H1 (cell line): ENCODE results near the gene SLC4A8. TPM values are rescaled to one million over a fixed set of nuclear protein-coding genes. Genes with fewer than 3 reads are reported as not detected.

Source experiments
- CTCF ChIA-PET: fragments of 300-600 bp; sonication (Branson Sonifier 250); formaldehyde crosslinking; loops from one replicate; lab custom pipeline; 2021; ENCODE audit not compliant: partially characterized antibody; lab: Charles Lee
- POLR2A ChIA-PET: fragments of 300-600 bp; sonication (Branson Sonifier 250); formaldehyde crosslinking; loops from one replicate; lab custom pipeline; 2021; ENCODE audit warnings: inconsistent platforms; ENCODE audit not compliant: partially characterized antibody; lab: Charles Lee
- DNase-seq, 2 experiments: peaks; one replicate each; pipeline versions ENCODE4 v3.0.0 to v3.0.0-alpha.2; 2010 to 2022; ENCODE audit warnings: low spot score in 2 of 2, low read depth in 1 of 2, mixed read lengths in 1 of 2
- FAIRE-seq: peaks from 2 replicates; lab custom pipeline; 2011; peaks lifted over from hg19 to GRCh38; lab: Jason Lieb, UNC
- H2AFZ ChIP-seq: 2 replicates; pipeline ENCODE4 v1.8.1; 2012; ENCODE audit warnings: low read length, inconsistent platforms
- H2AK5ac ChIP-seq: 2 replicates; pipeline ENCODE4 v1.6.1; 2013; ENCODE audit warnings: low read depth, low read length
- H2BK120ac ChIP-seq: replicated peaks from 2 replicates; pipeline ENCODE3; 2013; ENCODE audit warnings: low read depth, low read length, inconsistent platforms
- H2BK12ac ChIP-seq: 2 replicates; pipeline ENCODE4 v1.6.1; 2013; ENCODE audit warnings: low read depth, low read length
- H2BK15ac ChIP-seq: 2 replicates; pipeline ENCODE4 v1.6.1; 2013; ENCODE audit warnings: low read length
- H2BK20ac ChIP-seq: 2 replicates; pipeline ENCODE4 v1.6.1; 2013; ENCODE audit warnings: low read length
- H2BK5ac ChIP-seq: 2 replicates; pipeline ENCODE4 v1.6.1; 2013; ENCODE audit warnings: low read depth, low read length
- H3K14ac ChIP-seq: 2 replicates; pipeline ENCODE4 v1.6.1; 2013; ENCODE audit warnings: inconsistent platforms; ENCODE audit not compliant: insufficient read length
- H3K18ac ChIP-seq: 2 replicates; pipeline ENCODE4 v1.6.1; 2013; ENCODE audit warnings: low read length; ENCODE audit errors: extremely low read depth
- H3K23ac ChIP-seq: 2 replicates; pipeline ENCODE4 v1.6.1; 2013; ENCODE audit warnings: inconsistent platforms; ENCODE audit not compliant: insufficient read length
- H3K23me2 ChIP-seq: 2 replicates; pipeline ENCODE4 v1.6.1; 2013; ENCODE audit warnings: low read depth, low read length
- H3K27ac ChIP-seq: 2 replicates; pipeline ENCODE4 v1.6.1; 2011; ENCODE audit warnings: low read depth, low read length, inconsistent platforms
- H3K27me3 ChIP-seq, 4 experiments: replicated peaks in 1 of 4; 1 replicate in 1 of 4; 2 replicates in 3 of 4; pipeline versions ENCODE4 v1.6.1 to v1.8.1; 2011 to 2013; ENCODE audit warnings: low read length in 3 of 4, mild to moderate bottlenecking in 3 of 4, inconsistent platforms in 2 of 4, mixed read lengths in 2 of 4, moderate library complexity in 1 of 4; ENCODE audit not compliant: control insufficient read depth in 3 of 4, insufficient read depth in 3 of 4; ENCODE audit errors: extremely low read depth in 1 of 4
- H3K36me3 ChIP-seq, 4 experiments: 2 replicates each; pipeline versions ENCODE4 v1.6.1 to v1.8.1; 2011 to 2013; ENCODE audit warnings: mild to moderate bottlenecking in 4 of 4, low read length in 3 of 4, moderate library complexity in 2 of 4, control low read depth in 1 of 4, inconsistent platforms in 1 of 4; ENCODE audit not compliant: insufficient read depth in 4 of 4, control insufficient read depth in 2 of 4
- H3K4ac ChIP-seq: replicated peaks from 2 replicates; pipeline ENCODE3; 2013; ENCODE audit warnings: low read length, low read depth, mixed read lengths, inconsistent platforms; ENCODE audit not compliant: insufficient read length
- H3K4me1 ChIP-seq, 4 experiments: replicated peaks in 1 of 4; 1 replicate in 1 of 4; 2 replicates in 3 of 4; pipeline versions ENCODE4 v1.6.1 to v1.8.1; 2011 to 2013; ENCODE audit warnings: low read length in 3 of 4, inconsistent platforms in 2 of 4, mixed read lengths in 1 of 4; ENCODE audit not compliant: insufficient read depth in 4 of 4, control insufficient read depth in 3 of 4
- H3K4me2 ChIP-seq, 2 experiments: 2 replicates each; pipeline versions ENCODE4 v1.6.1 to v1.8.1; 2011 to 2013; ENCODE audit warnings: low read depth in 2 of 2, low read length in 2 of 2, control low read depth in 1 of 2, inconsistent platforms in 1 of 2, mild to moderate bottlenecking in 1 of 2; ENCODE audit not compliant: insufficient read depth in 1 of 2
- H3K4me3 ChIP-seq, 4 experiments: fragments of 200-600, 300-600 bp in 1 of 4; sonication (generic), shearing (Covaris generic), sonication (Bioruptor Twin) in 1 of 4; 2 replicates each; pipeline versions ENCODE4 v1.5.1 to v1.8.1; 2011 to 2016; ENCODE audit warnings: low read length in 4 of 4, low read depth in 3 of 4, control low read depth in 2 of 4, inconsistent platforms in 2 of 4, mild to moderate bottlenecking in 2 of 4, mixed read lengths in 1 of 4, moderate library complexity in 1 of 4; ENCODE audit not compliant: insufficient read depth in 2 of 4; ENCODE audit errors: extremely low read depth in 1 of 4
- H3K56ac ChIP-seq: replicated peaks from 2 replicates; pipeline ENCODE3; 2013; ENCODE audit warnings: low read depth, mild to moderate bottlenecking, mixed read lengths, low read length, inconsistent platforms; ENCODE audit not compliant: insufficient read length
- H3K79me1 ChIP-seq: 2 replicates; pipeline ENCODE4 v1.6.1; 2013; ENCODE audit warnings: low read depth, low read length, control low read depth
- H3K79me2 ChIP-seq, 2 experiments: 2 replicates each; pipeline versions ENCODE4 v1.6.1 to v1.8.1; 2012 to 2013; ENCODE audit warnings: low read length in 2 of 2, mild to moderate bottlenecking in 2 of 2, inconsistent platforms in 1 of 2; ENCODE audit not compliant: insufficient read depth in 2 of 2, control insufficient read depth in 1 of 2
- H3K9ac ChIP-seq, 4 experiments: replicated peaks in 1 of 4; 1 replicate in 1 of 4; 2 replicates in 3 of 4; pipeline versions ENCODE4 v1.6.1 to v1.8.1; 2011 to 2013; ENCODE audit warnings: low read depth in 3 of 4, low read length in 3 of 4, control low read depth in 2 of 4, mild to moderate bottlenecking in 2 of 4, moderate library complexity in 2 of 4, inconsistent platforms in 1 of 4; ENCODE audit errors: extremely low read depth in 1 of 4
- H3K9me3 ChIP-seq, 2 experiments: 2 replicates each; pipeline versions ENCODE4 v1.6.1 to v1.8.1; 2012 to 2013; ENCODE audit warnings: mild to moderate bottlenecking in 2 of 2, moderate library complexity in 2 of 2, control low read depth in 1 of 2, inconsistent platforms in 1 of 2, low read depth in 1 of 2, low read length in 1 of 2, mixed read lengths in 1 of 2; ENCODE audit not compliant: insufficient read depth in 2 of 2
- H4K20me1 ChIP-seq, 2 experiments: replicated peaks in 1 of 2; 2 replicates each; pipeline versions ENCODE3 to v1.8.1; 2011 to 2013; ENCODE audit warnings: inconsistent platforms in 2 of 2, low read length in 2 of 2, mild to moderate bottlenecking in 1 of 2; ENCODE audit not compliant: insufficient read depth in 2 of 2, control insufficient read depth in 1 of 2
- H4K5ac ChIP-seq: 2 replicates; pipeline ENCODE4 v1.6.1; 2013; ENCODE audit warnings: low read length, low read depth, mixed read lengths, inconsistent platforms; ENCODE audit not compliant: insufficient read length
- H4K8ac ChIP-seq: 2 replicates; pipeline ENCODE4 v1.8.0; 2013; ENCODE audit warnings: mild to moderate bottlenecking, moderate library complexity, low read length, inconsistent platforms; ENCODE audit not compliant: insufficient read depth; ENCODE audit errors: extremely low read depth
- H4K91ac ChIP-seq: replicated peaks from 2 replicates; pipeline ENCODE3; 2013; ENCODE audit warnings: low read length, mixed read lengths, inconsistent platforms; ENCODE audit not compliant: insufficient read length
- PHF8 ChIP-seq: fragments of 200-600 bp; sonication (generic); conservative IDR thresholded peaks from 2 replicates; pipeline ENCODE4 v1.7.1; 2012; ENCODE audit warnings: low read depth, mild to moderate bottlenecking, inconsistent platforms, low read length, moderate library complexity
- RBBP5 ChIP-seq: IDR thresholded peaks from 2 replicates; pipeline ENCODE4 v1.7.1; 2012; ENCODE audit warnings: low read depth, mild to moderate bottlenecking, inconsistent platforms, low read length, moderate library complexity, borderline replicate concordance
- TAF1 ChIP-seq: IDR thresholded peaks from 2 replicates; pipeline ENCODE4 v1.6.1; 2011; ENCODE audit warnings: mild to moderate bottlenecking, low read depth, low read length
- TAF7 ChIP-seq: optimal IDR thresholded peaks from 2 replicates; pipeline ENCODE3; 2011; ENCODE audit warnings: low read depth, mild to moderate bottlenecking, inconsistent platforms, low read length, moderate library complexity, borderline replicate concordance
- WGBS, 2 experiments: shearing (Covaris generic) in 1 of 2; methylation state at CpG; one replicate each; pipeline versions ENCODE4 v1.1.6 to v1.1.7; 2013 to 2015; ENCODE audit warnings: low lambda C conversion rate in 2 of 2, mixed read lengths in 2 of 2, inconsistent platforms in 1 of 2, low coverage in 1 of 2, missing lambda C conversion rate in 1 of 2; ENCODE audit not compliant: insufficient replicate concordance in 2 of 2, insufficient coverage in 1 of 2, insufficient read length in 1 of 2; ENCODE audit errors: extremely low coverage in 1 of 2, missing lambda C conversion rate in 1 of 2; 5-methylcytosine and 5-hydroxymethylcytosine counted together
- polyA plus RNA-seq, 7 experiments: library from polyadenylated mRNA; depleted of rRNA in 3 of 7; stranded (reverse) in 5 of 7; unstranded in 2 of 7; fragments of >200 nt in 5 of 7; fragments of 200-250 nt in 2 of 7; gene quantifications; 1 replicate in 5 of 7; 2 replicates in 1 of 7; 4 replicates in 1 of 7; pipeline versions ENCODE4 v1.2.1 to v1.2.3, GENCODE V29; 2011 to 2013; ENCODE audit warnings: missing spikeins in 2 of 7, mixed read lengths in 2 of 7
- total RNA-seq: library from RNA; stranded (reverse); fragmentation: NEBNext Ultra II Directional; extraction: Animal tissue kit (Norgen Biotek cat#: 25700); gene quantifications from 2 replicates; pipeline ENCODE4 v1.2.1, GENCODE V29; 2021

SLC4A8 gene
- total and polyA plus RNA-seq, 2 of the 8 experiments (the other 6 are each of a cell fraction or from before 2014, with no cell fraction given), result 11.2 to 13.4 TPM

DNA sequence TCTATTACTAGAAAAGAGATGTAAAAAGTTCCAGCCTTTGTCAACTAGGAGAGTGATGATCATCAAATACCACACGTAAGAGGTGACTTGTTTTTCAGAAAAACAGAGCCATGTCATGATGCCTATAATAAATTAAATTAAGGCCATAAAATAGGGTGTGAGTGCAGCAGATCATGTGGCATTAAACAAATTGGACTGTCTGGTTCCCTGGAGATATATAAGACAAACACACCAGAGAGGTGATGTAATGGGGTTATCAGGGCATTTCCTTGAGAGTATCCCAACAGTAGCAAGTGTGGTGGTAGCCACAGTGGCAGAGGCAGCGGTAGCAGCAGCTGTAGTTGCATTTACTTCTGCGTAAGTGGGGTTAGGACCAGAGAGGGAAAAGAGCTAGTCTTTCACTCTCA is 18.8 kb upstream of the SLC4A8 start:
- no peak overlapping the region for H3K18ac ChIP-seq
- no peaks in the 10 kb centered on the region for H4K20me1 ChIP-seq
- no peak overlapping the region for H2BK12ac ChIP-seq
- no peak overlapping the region for H4K91ac ChIP-seq
- H2AFZ ChIP-seq, result no peak overlapping the region
- H2BK15ac ChIP-seq, result no peak overlapping the region
- WGBS, 2 experiments, result 91% methylated on average over 3 of the region's 3 CpGs; no CpG with 5 or more reads in 1 of the 2 experiments
- H3K4me2 ChIP-seq, result no peak overlapping the region
- H3K9me3 ChIP-seq, result no peaks in the 10 kb centered on the region
- no peak overlapping the region for H3K56ac ChIP-seq
- H3K27me3 ChIP-seq, result no peaks in the 10 kb centered on the region
- no peak overlapping the region for H2BK20ac ChIP-seq
- H3K27ac ChIP-seq, result no peak overlapping the region
- H4K5ac ChIP-seq, result no peak overlapping the region
- no peaks in the 10 kb centered on the region for H3K79me2 ChIP-seq
- H4K8ac ChIP-seq, result no peak overlapping the region
- no peaks in the 10 kb centered on the region for H3K36me3 ChIP-seq
- H2BK120ac ChIP-seq, result no peak overlapping the region
- no peak overlapping the region for H2BK5ac ChIP-seq
- H3K79me1 ChIP-seq, result no peaks in the 10 kb centered on the region
- no peak for TF ChIP-seq TAF7
- TF ChIP-seq TAF1, result no peak
- no peak for TF ChIP-seq RBBP5
- no peak for TF ChIP-seq PHF8
- no peaks in the 10 kb centered on the region; a peak in 2 of 7 replicates for H3K4me1 ChIP-seq
- POLR2A ChIA-PET, result interaction anchor here (1.3 kb wide), 1 partner anchor 14 kb away, joined by 4 read pairs; the partner anchor contains the start of gene GALNT6
- no peak overlapping the region for H3K14ac ChIP-seq
- FAIRE-seq, result no peak
- no peak overlapping the region for H3K9ac ChIP-seq
- no peak for DNase-seq
- H3K4ac ChIP-seq, result no peak overlapping the region
- H3K4me3 ChIP-seq, result no peak overlapping the region
- no peaks in the 10 kb centered on the region for H3K23me2 ChIP-seq
- no peak overlapping the region for H2AK5ac ChIP-seq
- CTCF ChIA-PET, result interaction anchor here (1.6 kb wide), 1 partner anchor 55 kb away, joined by 3 read pairs; no protein-coding TSS in a partner anchor
- H3K23ac ChIP-seq, result no peak overlapping the region
